Pancreas (tissue), 10 donors: ENCODE data around the gene KLF6. TPM values are rescaled to one million over a fixed set of nuclear protein-coding genes. Genes with fewer than 3 reads are reported as not detected.

Experiments
- ATAC-seq, 4 donors: fragments of 200-7000 bp; cut with Tn5 transposase; one replicate each; pipeline versions ENCODE4 v1.8.0 to v1.9.1; 2020; ENCODE audit warnings: mild to moderate bottlenecking in 4 of 4, moderate library complexity in 4 of 4
- DNase-seq, 6 donors: peaks; one replicate each; pipeline ENCODE4 v3.0.0-alpha.2; 2020
- FAIRE-seq: peaks from 2 replicates; lab custom pipeline; 2012; peaks lifted over from hg19 to GRCh38; lab: Jason Lieb, UNC
- H3K27ac ChIP-seq, 4 donors: fragments of 200-600 bp; sonication (generic); 1 replicate in 3 of 4; 2 replicates in 1 of 4; pipeline versions ENCODE4 v1.5.0 to v1.8.0; 2020
- H3K27me3 ChIP-seq, 4 donors: fragments of 200-600 bp; one replicate each; pipeline ENCODE4 v1.8.0; 2021
- H3K36me3 ChIP-seq, 3 donors: fragments of 200-600 bp; sonication (generic) in 1 of 3; one replicate each; pipeline versions ENCODE4 v1.5.0 to v1.8.0; 2020 to 2021
- H3K4me1 ChIP-seq, 3 donors: fragments of 200-600 bp; one replicate each; pipeline ENCODE4 v1.8.0; 2021
- H3K4me3 ChIP-seq, 4 donors: fragments of 200-600 bp; sonication (generic) in 2 of 4; one replicate each; pipeline versions ENCODE4 v1.5.0 to v1.8.0; 2020 to 2021
- H3K9me3 ChIP-seq, 4 donors: fragments of 200-600 bp; one replicate each; pipeline ENCODE4 v1.8.0; 2021
- CTCF ChIP-seq, 4 donors: fragments of 200-600 bp; sonication (generic) in 3 of 4; IDR thresholded peaks; one replicate each; pipeline versions ENCODE4 v1.5.0 to v1.8.0; 2021; ENCODE audit warnings: antibody characterized with exemption in 4 of 4
- WGBS, 2 donors: extraction: QIAGEN DNeasy Blood & Tissue Kit; methylation state at CpG; one replicate each; pipeline ENCODE4 v1.1.7; 2013; 5-methylcytosine and 5-hydroxymethylcytosine counted together
- intact Hi-C, 3 donors: fragments of 100-400 bp; cut with DNase I; formaldehyde crosslinking; loops; one replicate each; pipeline versions ENCODE4 v1.11.1 to v1.14.2; 2022
- polyA plus RNA-seq, 2 donors: library from polyadenylated mRNA; stranded (reverse); fragments of 200-250 nt; gene quantifications; one replicate each; pipeline ENCODE4 v1.2.3, GENCODE V29; 2013
- total RNA-seq, 6 donors: library from RNA; stranded (reverse); fragmentation: NEBNext Ultra II Directional in 4 of 6; extraction: Animal tissue kit (Norgen Biotek cat#: 25700) in 4 of 6; gene quantifications; one replicate each; pipeline versions ENCODE4 v1.2.1 to v1.2.4, GENCODE V29; 2021 to 2023
- donor health status: healthy with polysubstance abuse.
- donor health status: DM: no; HTN: no; CAD: no; lungs with moderate emphysema.
- donor health status: DM: no; HTN: no; CAD: no.
- donor health status: control.
- donor health status: control.
- donor health status: Bipolar disorder and iron deficiency.
- donor health status: DM: yes; HTN: yes; CAD: no.
- donor health status: DM: no; HTN: no; CAD: no.
- donor health status: DM: no; HTN: no; CAD: no.
- donor health status: DM: yes; HTN: yes; CAD: no.

The KLF6 gene
- total and polyA plus RNA-seq, 8 donors = 29.0 to 157 (median 57.9) TPM

- Histone ChIP-seq H3K9me3 (no peaks in the 10 kb centered on the region), H3K27me3 (no peaks in the 10 kb centered on the region), H3K27ac (peak overlapping the region in 2 of 4 donors; percentile 100), H3K4me3 (no peak overlapping the region), H3K36me3 (peaks cover 3 to 50% (median 20%) of the 10 kb centered on the region in 3 donors), H3K4me1 (peaks cover 13 to 48% (median 38%) of the 10 kb centered on the region in 3 donors)
- FAIRE-seq = no peak
- TF ChIP-seq CTCF (IDR thresholded peaks at IDR 0.05) = no peak
- DNase-seq = peak in 1 of 6 donors; percentile 41
- intact Hi-C loops = no loop called here
- ATAC-seq = peak; percentile 8 to 17 (median 16)
- 78 to 83% methylated on average over 8 of the region's 8 CpGs for WGBS, 2 donors
Measured at GRCh38 chr10:3775696-3776551, 9.1 kb downstream of the KLF6 start.

- intact Hi-C loops = no loop called here
- Histone ChIP-seq H3K36me3 (peaks cover 3 to 42% (median 14%) of the 10 kb centered on the region in 3 donors), H3K27me3 (no peaks in the 10 kb centered on the region), H3K4me1 (peaks cover 9 to 40% (median 29%) of the 10 kb centered on the region in 3 donors), H3K27ac (peak overlapping the region in 1 of 4 donors; percentile 100), H3K9me3 (no peaks in the 10 kb centered on the region), H3K4me3 (no peak overlapping the region)
- DNase-seq (no peak), ATAC-seq (peak; percentile 5 to 28 (median 16)), FAIRE-seq (no peak)
- no peak for TF ChIP-seq CTCF (IDR thresholded peaks at IDR 0.05)
- WGBS, 2 donors = 83 to 89% methylated on average over 21 of the region's 21 CpGs
Measured at GRCh38 chr10:3774814-3775695, 10.0 kb downstream of the KLF6 start.

GRCh38 chr10:3774018-3774813, 10.8 kb downstream of the KLF6 start:
- H3K27ac ChIP-seq = peak overlapping the region in 1 of 4 donors; percentile 100
- intact Hi-C loops = no loop called here

More at GRCh38 chr10:3774018-3774813, 10.8 kb downstream of the KLF6 start:
- WGBS, 2 donors = 94 to 95% methylated on average over 17 of the region's 17 CpGs
- H3K36me3 ChIP-seq = peaks cover 3 to 33% (median 11%) of the 10 kb centered on the region in 3 donors
- no peaks in the 10 kb centered on the region for H3K27me3 ChIP-seq
- FAIRE-seq (no peak), DNase-seq (peak in 1 of 6 donors; percentile 33), ATAC-seq (peak in 2 of 4 donors; percentile 3 to 11)
- H3K4me1 ChIP-seq = peaks cover 5 to 31% (median 25%) of the 10 kb centered on the region in 3 donors
- TF ChIP-seq CTCF (IDR thresholded peaks at IDR 0.05) = no peak
- no peak overlapping the region for H3K4me3 ChIP-seq
- H3K9me3 ChIP-seq = no peaks in the 10 kb centered on the region
